ENCODE measurements around the gene MOB1B. TPM values are rescaled to one million over a fixed set of nuclear protein-coding genes. Genes with fewer than 3 reads are reported as not detected.
"Not testable (repeated sequence)": the region's sequence is repeated elsewhere in the genome, so short reads cannot be mapped to it uniquely, and the experiment has no call there.

Gene MOB1B
- total RNA-seq, 1 donor from 2014 or later = 48.2 TPM

GRCh38 chr4:71009086-71009485 is 106.9 kb downstream of the MOB1B start:
- Mint-ChIP-seq H3K27ac (no peak overlapping the region), H3K4me1 (ENCODE audit: unreplicated experiment) (peaks cover 3% of the 10 kb centered on the region), H3K4me3 (no peak overlapping the region), H3K36me3 (peaks cover 20% of the 10 kb centered on the region), H3K27me3 (no peaks in the 10 kb centered on the region), H3K9me3 (no peaks in the 10 kb centered on the region)
- TF ChIP-seq CTCF (conservative IDR thresholded peaks at IDR 0.05) = no peak
- DNase-seq (ENCODE audit: extremely low spot score, unreplicated experiment) = no peak

GRCh38 chr4:71009890-71010588 is 107.9 kb downstream of the MOB1B start:
- H3K4me1 Mint-ChIP-seq (ENCODE audit: unreplicated experiment) = no peaks in the 10 kb centered on the region
- no peak overlapping the region for H3K4me3 Mint-ChIP-seq
- H3K27me3 Mint-ChIP-seq = no peaks in the 10 kb centered on the region
- H3K9me3 Mint-ChIP-seq = no peaks in the 10 kb centered on the region
- H3K36me3 Mint-ChIP-seq = peaks cover 26% of the 10 kb centered on the region
- DNase-seq (ENCODE audit: extremely low spot score, unreplicated experiment) = no peak
- H3K27ac Mint-ChIP-seq = no peak overlapping the region
- TF ChIP-seq CTCF (conservative IDR thresholded peaks at IDR 0.05) = peak; percentile 86

- Mint-ChIP-seq H3K9me3 (no peaks in the 10 kb centered on the region), H3K4me3 (no peak overlapping the region), H3K27ac (no peak overlapping the region), H3K4me1 (ENCODE audit: unreplicated experiment) (no peaks in the 10 kb centered on the region), H3K36me3 (peaks cover 34% of the 10 kb centered on the region), H3K27me3 (no peaks in the 10 kb centered on the region)
- no peak for TF ChIP-seq CTCF (conservative IDR thresholded peaks at IDR 0.05)
- DNase-seq (ENCODE audit: extremely low spot score, unreplicated experiment) = no peak
Observed at GRCh38 chr4:71011451-71011850, 109.3 kb downstream of the MOB1B start.

- not testable (repeated sequence) for H3K27ac Mint-ChIP-seq; H3K4me1 Mint-ChIP-seq (ENCODE audit: unreplicated experiment)
- H3K36me3 Mint-ChIP-seq = peaks cover 35% of the 10 kb centered on the region
Observed at GRCh38 chr4:71017391-71017790, 115.2 kb downstream of the MOB1B start.

GRCh38 chr4:71020611-71021010 is 118.4 kb downstream of the MOB1B start:
- Mint-ChIP-seq H3K27me3 (no peaks in the 10 kb centered on the region), H3K4me1 (ENCODE audit: unreplicated experiment) (no peaks in the 10 kb centered on the region), H3K9me3 (no peaks in the 10 kb centered on the region), H3K4me3 (no peak overlapping the region), H3K36me3 (peaks cover 34% of the 10 kb centered on the region), H3K27ac (no peak overlapping the region)
- no peak for TF ChIP-seq CTCF (conservative IDR thresholded peaks at IDR 0.05)
- DNase-seq (ENCODE audit: extremely low spot score, unreplicated experiment) = no peak

More at GRCh38 chr4:71017391-71017790, 115.2 kb downstream of the MOB1B start:
- not testable (repeated sequence) for DNase-seq (ENCODE audit: extremely low spot score, unreplicated experiment); H3K27me3 Mint-ChIP-seq; H3K4me3 Mint-ChIP-seq; H3K9me3 Mint-ChIP-seq

GRCh38 chr4:71025654-71026053 is 123.5 kb downstream of the MOB1B start:
- no peaks in the 10 kb centered on the region for H3K27me3 Mint-ChIP-seq
- peaks cover 5% of the 10 kb centered on the region for H3K4me1 Mint-ChIP-seq (ENCODE audit: unreplicated experiment)
- no peak for DNase-seq (ENCODE audit: extremely low spot score, unreplicated experiment)
- H3K36me3 Mint-ChIP-seq = peaks cover 34% of the 10 kb centered on the region
- no peak overlapping the region for H3K4me3 Mint-ChIP-seq
- H3K27ac Mint-ChIP-seq = no peak overlapping the region
- TF ChIP-seq CTCF (conservative IDR thresholded peaks at IDR 0.05) = no peak
- H3K9me3 Mint-ChIP-seq = no peaks in the 10 kb centered on the region

Data from type B pancreatic cell (in vitro differentiated cells).